Activated CD8-positive, alpha-beta memory T cell treated with anti-CD3 and anti-CD28 coated beads for 36 hours (primary cell): ENCODE data around the gene LHFPL6. TPM values are rescaled to one million over a fixed set of nuclear protein-coding genes. Genes with fewer than 3 reads are reported as not detected.

Experiments
- CTCF ChIA-PET: fragments of 350-600 bp; sonication (Branson Sonifier 250); formaldehyde crosslinking; loops from one replicate; lab custom pipeline; 2021; ENCODE audit warnings: antibody characterized with exemption; lab: Charles Lee
- POLR2A ChIA-PET: fragments of 350-600 bp; sonication (Branson Sonifier 250); formaldehyde crosslinking; loops from one replicate; lab custom pipeline; 2021; ENCODE audit warnings: antibody characterized with exemption; lab: Charles Lee
- total RNA-seq, 2 experiments: library from RNA; stranded (reverse); gene quantifications; one replicate each; pipeline ENCODE4 v1.2.3, GENCODE V29; 2021

The LHFPL6 gene
- total RNA-seq, 2 experiments from 2014 or later: 3.3 to 3.6 TPM

DNA sequence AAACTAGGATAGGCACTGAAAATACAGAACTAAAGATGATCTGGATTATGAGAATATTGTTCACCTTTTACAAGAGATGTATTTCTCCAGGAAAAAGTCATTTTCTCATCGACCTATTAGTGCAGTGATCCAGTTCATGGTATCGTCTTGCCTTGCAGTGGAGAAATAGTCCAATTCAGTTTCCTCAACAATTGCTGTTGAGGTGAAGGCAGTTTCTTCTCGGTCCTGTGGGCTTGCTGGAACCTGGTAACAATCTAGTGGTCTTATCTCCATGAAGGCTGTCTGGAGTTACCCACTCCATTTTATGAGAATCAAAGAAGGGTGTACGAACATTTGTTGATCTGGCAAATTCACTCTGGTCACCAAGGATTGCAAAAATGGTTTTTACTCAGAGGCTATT, 266.8 kb downstream of the LHFPL6 start:
- ChIA-PET POLR2A (no interaction called here), CTCF (no interaction called here)

DNA sequence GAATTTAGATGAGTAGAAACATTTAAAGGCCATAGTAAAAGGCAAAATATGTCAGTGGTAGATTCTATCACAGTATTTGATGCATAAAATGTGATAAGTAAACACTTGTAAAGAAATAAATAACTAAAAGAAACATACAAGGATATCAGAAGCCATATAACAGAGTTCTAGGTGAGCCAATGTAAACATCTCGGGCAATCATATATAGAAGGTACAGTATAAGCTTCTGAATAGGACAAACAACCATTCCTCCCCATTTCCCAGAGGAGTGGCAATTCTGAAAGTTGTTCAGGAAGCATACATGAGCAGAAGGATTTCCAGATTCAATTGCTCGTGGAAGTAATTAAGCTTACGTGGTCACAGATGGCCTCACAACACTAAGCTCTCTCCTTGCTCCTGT, 267.3 kb downstream of the LHFPL6 start:
- POLR2A ChIA-PET: no interaction called here
- CTCF ChIA-PET: no interaction called here

DNA sequence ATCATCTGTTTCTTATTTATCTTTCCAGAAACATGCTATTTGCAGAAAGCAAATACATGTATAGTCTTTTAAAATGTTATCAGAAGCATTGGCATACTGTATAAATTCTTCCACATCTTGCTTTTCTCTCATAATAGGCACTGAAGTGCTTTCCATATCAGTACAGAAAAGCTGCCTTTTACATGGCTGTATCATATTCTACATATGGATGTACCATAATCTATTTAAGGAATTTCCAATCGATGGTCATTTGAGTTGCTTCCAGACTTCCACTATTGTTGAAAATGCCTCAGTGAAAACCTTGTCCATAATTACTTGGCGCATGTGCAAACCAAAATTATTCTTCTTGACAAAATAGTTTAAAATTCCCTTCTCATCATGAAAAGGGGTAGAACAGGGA, 272.5 kb downstream of the LHFPL6 start:
- ChIA-PET CTCF (no interaction called here), POLR2A (no interaction called here)

- POLR2A ChIA-PET: no interaction called here
- CTCF ChIA-PET: no interaction called here
Measured at GRCh38 chr13:39329182-39329639, 273.8 kb downstream of the LHFPL6 start.

GRCh38 chr13:39327172-39327479, 275.9 kb downstream of the LHFPL6 start:
- CTCF ChIA-PET: no interaction called here
- POLR2A ChIA-PET: no interaction called here

- ChIA-PET CTCF (no interaction called here), POLR2A (no interaction called here)
Measured at GRCh38 chr13:39326469-39327171, 276.4 kb downstream of the LHFPL6 start.

- ChIA-PET POLR2A (no interaction called here), CTCF (no interaction called here)
Measured at GRCh38 chr13:39324806-39325311, 278.1 kb downstream of the LHFPL6 start.

DNA sequence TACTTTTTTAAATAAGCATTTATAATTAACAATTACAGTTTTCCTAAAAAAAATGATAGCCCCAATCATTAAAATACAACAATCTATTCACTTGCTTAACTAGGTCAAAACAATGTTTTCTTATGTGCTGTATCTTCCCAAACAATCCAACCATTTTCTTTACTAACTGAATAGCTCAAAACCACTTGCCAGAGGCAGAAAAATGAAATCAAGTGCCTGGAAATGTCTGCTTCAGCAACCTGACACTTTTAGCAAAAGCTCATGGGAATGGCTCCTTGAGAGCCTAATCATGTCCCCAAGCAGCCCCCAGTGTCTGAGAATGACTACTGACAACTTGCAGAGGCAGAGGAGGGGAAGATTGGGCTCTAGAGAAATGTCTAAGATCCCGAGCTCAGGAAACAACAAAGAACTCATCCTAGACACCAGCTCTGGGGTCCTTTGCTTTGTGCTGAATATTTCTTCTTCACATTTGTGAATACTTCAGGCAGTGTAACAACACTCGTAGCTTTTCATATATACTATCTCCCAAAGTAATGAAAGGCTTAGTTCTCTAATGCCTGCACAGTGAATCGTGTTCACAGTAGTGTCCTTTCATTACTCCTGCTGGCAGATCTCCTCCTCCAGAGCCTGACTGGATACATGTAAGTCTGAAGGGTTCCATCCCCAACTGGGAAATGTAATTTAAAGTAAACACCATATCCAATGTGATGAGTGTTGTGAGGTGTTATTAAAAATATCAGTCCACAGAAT, 280.0 kb downstream of the LHFPL6 start:
- POLR2A ChIA-PET: no interaction called here

GRCh38 chr13:39321574-39321973, 281.4 kb downstream of the LHFPL6 start:
- ChIA-PET CTCF (no interaction called here), POLR2A (no interaction called here)

More for the DNA sequence above, 280.0 kb downstream of the LHFPL6 start:
- CTCF ChIA-PET: no interaction called here

- ChIA-PET POLR2A (no interaction called here), CTCF (interaction anchor here (0.8 kb wide), 1 partner anchor 365 kb away, joined by 3 read pairs; no protein-coding TSS in a partner anchor)
Measured at GRCh38 chr13:39318161-39318560, 284.8 kb downstream of the LHFPL6 start.

DNA sequence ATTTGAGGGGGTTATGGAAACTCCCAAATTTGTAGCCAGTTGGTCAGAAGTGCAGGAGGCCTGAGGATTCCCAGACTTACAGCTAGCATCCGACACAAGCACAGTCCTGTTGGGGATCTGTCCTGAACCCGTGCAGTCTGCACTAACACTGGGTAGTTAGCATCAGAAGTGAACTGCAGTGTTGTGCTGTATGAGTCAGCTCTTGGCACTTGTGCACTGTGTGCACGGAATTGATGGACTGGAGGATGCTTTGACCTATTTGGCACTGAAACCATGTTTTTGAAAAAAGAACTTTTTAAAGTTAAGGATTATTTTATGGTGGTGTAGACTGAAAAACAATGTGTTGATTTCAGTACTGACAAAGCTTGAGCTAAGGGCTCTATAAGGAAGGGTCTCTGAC, 285.7 kb downstream of the LHFPL6 start:
- ChIA-PET CTCF (interaction anchor here (0.6 kb wide), 1 partner anchor 141 kb away, joined by 3 read pairs; no protein-coding TSS in a partner anchor), POLR2A (no interaction called here)

DNA sequence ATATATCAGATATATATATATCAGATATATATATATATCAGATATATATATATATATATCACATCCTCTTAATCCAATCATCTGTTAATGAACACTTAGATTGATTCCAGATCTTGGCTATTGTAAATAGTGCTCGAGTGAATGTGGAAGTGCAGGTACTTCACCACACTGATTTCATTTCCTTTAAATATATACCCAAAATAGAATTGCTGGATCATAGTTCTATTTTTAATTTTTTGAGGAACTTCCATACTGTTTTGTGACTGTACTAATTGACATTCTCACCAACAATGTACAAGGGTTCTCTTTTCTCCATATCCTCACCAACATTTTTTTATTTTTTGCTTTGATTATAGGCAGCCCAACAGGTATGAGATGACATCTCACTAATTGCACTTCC, 287.2 kb downstream of the LHFPL6 start:
- POLR2A ChIA-PET: no interaction called here
- CTCF ChIA-PET: no interaction called here

GRCh38 chr13:39313721-39314120, 289.3 kb downstream of the LHFPL6 start:
- POLR2A ChIA-PET: no interaction called here
- CTCF ChIA-PET: no interaction called here

- POLR2A ChIA-PET: no interaction called here
- CTCF ChIA-PET: no interaction called here
Measured at GRCh38 chr13:39312596-39312995, 290.4 kb downstream of the LHFPL6 start.

DNA sequence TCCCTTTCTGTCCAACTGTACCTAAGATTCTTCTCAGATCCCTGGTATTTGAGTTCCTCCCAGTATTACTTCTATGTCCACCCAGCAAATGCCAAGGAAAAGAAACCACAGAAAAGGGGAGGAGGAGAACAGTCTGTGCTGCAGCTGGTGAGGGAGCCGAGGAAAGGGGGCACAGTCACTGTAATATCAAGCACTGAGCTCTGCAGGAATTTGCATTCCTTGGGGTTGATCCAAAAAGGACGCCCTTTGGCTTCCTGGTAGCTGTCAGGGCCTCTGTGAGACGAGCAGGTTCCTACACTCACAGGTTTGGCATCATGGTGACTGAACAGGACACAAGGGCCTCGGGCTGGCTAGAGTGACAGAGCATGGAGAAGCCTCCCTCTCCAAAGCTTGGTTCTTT, 291.4 kb downstream of the LHFPL6 start:
- ChIA-PET POLR2A (no interaction called here), CTCF (no interaction called here)

DNA sequence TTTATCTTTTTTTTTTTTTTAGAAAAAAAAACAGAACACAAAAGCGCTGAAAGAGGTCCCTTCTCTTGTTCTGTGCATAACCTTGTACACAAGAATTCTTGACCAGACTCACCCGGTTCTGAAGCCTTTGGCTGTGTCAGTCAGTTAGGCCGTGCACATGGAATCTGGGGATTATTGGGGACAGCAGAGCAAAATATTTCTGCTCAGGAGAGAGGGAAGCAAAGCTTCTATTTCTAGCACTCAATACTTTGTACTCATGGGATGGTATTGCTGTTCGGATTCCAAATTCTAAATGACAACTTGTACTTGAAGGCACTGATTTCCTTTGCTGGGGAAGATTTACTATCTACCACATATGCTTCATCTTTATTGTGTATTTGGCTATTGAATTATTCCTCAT, 292.0 kb downstream of the LHFPL6 start:
- ChIA-PET CTCF (no interaction called here), POLR2A (no interaction called here)

DNA sequence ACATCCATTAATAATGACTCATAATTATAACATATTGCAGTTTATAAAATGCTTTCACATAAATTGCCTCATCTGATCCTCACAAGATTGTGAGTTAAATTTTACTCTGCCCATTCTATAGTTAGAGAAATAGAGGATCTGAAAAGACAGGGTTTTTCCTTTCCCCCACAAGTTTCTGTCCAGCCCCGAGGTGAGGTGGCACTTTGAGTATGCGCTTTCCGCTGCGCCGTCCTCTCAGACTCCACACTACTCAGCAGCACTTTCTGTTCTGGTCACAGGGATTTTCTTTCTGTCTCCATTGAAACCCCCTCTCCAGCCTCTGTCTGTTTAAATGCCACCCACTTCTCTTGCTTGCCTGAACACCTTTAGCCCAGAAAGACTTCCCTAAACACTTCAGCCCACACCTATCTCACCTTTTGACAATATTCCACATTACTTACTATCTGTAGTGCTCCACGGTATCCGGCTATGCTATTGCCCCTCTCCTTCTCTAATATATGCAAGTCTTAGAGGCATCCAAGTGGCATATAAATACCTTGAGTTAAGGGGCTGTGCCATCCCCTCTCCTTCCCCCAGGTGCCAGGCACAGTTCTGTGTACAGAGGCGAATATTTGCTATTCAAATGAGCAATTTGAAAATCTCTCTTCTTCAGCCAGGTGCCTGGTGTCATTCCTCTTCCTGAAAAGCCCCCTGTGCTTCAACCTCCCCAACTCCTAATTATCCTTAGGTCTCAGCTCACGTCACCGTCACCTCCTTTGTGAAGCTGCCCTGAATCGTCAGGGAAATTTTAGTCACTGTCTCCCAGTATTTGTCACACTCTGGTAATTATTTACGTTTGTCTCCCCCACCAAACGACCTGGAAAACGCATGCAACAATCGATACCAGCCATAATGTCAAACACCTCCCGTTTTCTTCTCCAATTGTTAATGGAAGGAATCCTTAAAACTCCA, 296.1 kb downstream of the LHFPL6 start:
- ChIA-PET CTCF (no interaction called here), POLR2A (no interaction called here)

- POLR2A ChIA-PET: no interaction called here
- CTCF ChIA-PET: no interaction called here
Measured at GRCh38 chr13:39302820-39303219, 300.2 kb downstream of the LHFPL6 start.

GRCh38 chr13:39298951-39299350, 304.0 kb downstream of the LHFPL6 start:
- ChIA-PET POLR2A (no interaction called here), CTCF (no interaction called here)

GRCh38 chr13:39297664-39298171, 305.3 kb downstream of the LHFPL6 start:
- ChIA-PET POLR2A (no interaction called here), CTCF (no interaction called here)
